Activated CD8-positive, alpha-beta memory T cell treated with anti-CD3 and anti-CD28 coated beads, Interleukin-2, amount 10 ng/mL, durations not matched to agents 7 days and 5 days (primary cell): ENCODE measurements around the gene UBR3. TPM values are rescaled to one million over a fixed set of nuclear protein-coding genes. Genes with fewer than 3 reads are reported as not detected.
"Not testable (repeated sequence)": the region's sequence is repeated elsewhere in the genome, so short reads cannot be mapped to it uniquely, and the experiment has no call there.

Experiments
- ATAC-seq: fragments of 150-1000 bp; cut with Tn5 transposase; one replicate; pipeline ENCODE4 v1.10.0; 2021; ENCODE audit warnings: moderate library complexity
- CTCF ChIA-PET: fragments of 350-600 bp; sonication (Branson Sonifier 250); formaldehyde crosslinking; loops from one replicate; lab custom pipeline; 2021; ENCODE audit warnings: antibody characterized with exemption; lab: Charles Lee
- DNase-seq: peaks from one replicate; pipeline ENCODE4 v3.0.0-alpha.2; 2020
- H3K27ac Mint-ChIP-seq: one replicate; pipeline ENCODE4 v1.8.0; 2021; ENCODE audit warnings: mild to moderate bottlenecking, mixed read lengths
- H3K27me3 Mint-ChIP-seq: one replicate; pipeline ENCODE4 v1.8.0; 2021; ENCODE audit warnings: mixed read lengths
- H3K36me3 Mint-ChIP-seq: one replicate; pipeline ENCODE4 v1.8.0; 2021; ENCODE audit warnings: mild to moderate bottlenecking, mixed read lengths
- H3K4me1 Mint-ChIP-seq: one replicate; pipeline ENCODE4 v1.8.0; 2021; ENCODE audit warnings: mixed read lengths
- H3K4me3 Mint-ChIP-seq: one replicate; pipeline ENCODE4 v1.8.0; 2021; ENCODE audit warnings: mild to moderate bottlenecking, moderate library complexity, mixed read lengths
- H3K9me3 Mint-ChIP-seq: one replicate; pipeline ENCODE4 v1.8.0; 2022; ENCODE audit warnings: low read depth, mixed read lengths
- total RNA-seq, 2 experiments: library from RNA; stranded (reverse); gene quantifications; one replicate each; pipeline ENCODE4 v1.2.3, GENCODE V29; 2021

Gene UBR3
- total RNA-seq, 2 experiments from 2014 or later, result 21.3 to 23.2 TPM

GRCh38 chr2:169862816-169863215 lies 35.6 kb downstream of the UBR3 start:
- CTCF ChIA-PET, result interaction anchor here (0.9 kb wide), 1 partner anchor 34 kb away, joined by 4 read pairs; no protein-coding TSS in a partner anchor
- H3K27me3 Mint-ChIP-seq, result no peaks in the 10 kb centered on the region
- H3K4me3 Mint-ChIP-seq, result no peak overlapping the region
- H3K27ac Mint-ChIP-seq, result no peak overlapping the region
- DNase-seq, result no peak
- H3K36me3 Mint-ChIP-seq, result peaks cover 12% of the 10 kb centered on the region
- no peaks in the 10 kb centered on the region for H3K9me3 Mint-ChIP-seq
- H3K4me1 Mint-ChIP-seq, result no peaks in the 10 kb centered on the region
- ATAC-seq, result no peak

- CTCF ChIA-PET, result no interaction called here
Measured at GRCh38 chr2:169865492-169865891, 38.2 kb downstream of the UBR3 start.

DNA sequence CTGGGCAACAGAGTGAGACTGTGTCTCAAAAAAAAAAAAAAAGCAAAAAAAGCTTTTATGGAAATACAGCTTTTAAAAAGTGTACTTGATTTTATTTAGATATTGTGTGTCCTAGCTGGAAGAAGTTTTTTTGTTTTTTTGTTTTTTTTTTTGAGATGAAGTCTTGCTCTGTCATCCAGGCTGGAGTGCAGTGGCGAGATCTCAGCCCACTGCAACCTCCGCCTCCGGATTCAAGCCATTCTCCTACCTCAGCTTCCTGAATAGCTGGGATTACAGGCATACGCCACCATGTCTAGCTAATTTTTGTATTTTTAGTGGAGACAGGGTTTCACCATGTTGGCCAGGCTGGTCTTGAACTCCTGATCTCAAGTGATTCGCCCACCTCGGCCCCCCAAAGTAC lies 39.0 kb downstream of the UBR3 start:
- not testable (repeated sequence) for H3K27ac Mint-ChIP-seq, H3K4me1 Mint-ChIP-seq, ATAC-seq, H3K36me3 Mint-ChIP-seq, H3K27me3 Mint-ChIP-seq, H3K4me3 Mint-ChIP-seq, H3K9me3 Mint-ChIP-seq, DNase-seq
- CTCF ChIA-PET, result interaction anchor here (0.7 kb wide), 1 partner anchor 168 kb away, joined by 3 read pairs; no protein-coding TSS in a partner anchor

More at GRCh38 chr2:169865492-169865891, 38.2 kb downstream of the UBR3 start:
- no peak for ATAC-seq
- no peaks in the 10 kb centered on the region for H3K27me3 Mint-ChIP-seq
- H3K36me3 Mint-ChIP-seq, result peaks cover 11% of the 10 kb centered on the region
- DNase-seq, result no peak
- no peak overlapping the region for H3K27ac Mint-ChIP-seq
- no peaks in the 10 kb centered on the region for H3K9me3 Mint-ChIP-seq
- H3K4me1 Mint-ChIP-seq, result no peaks in the 10 kb centered on the region
- no peak overlapping the region for H3K4me3 Mint-ChIP-seq

DNA sequence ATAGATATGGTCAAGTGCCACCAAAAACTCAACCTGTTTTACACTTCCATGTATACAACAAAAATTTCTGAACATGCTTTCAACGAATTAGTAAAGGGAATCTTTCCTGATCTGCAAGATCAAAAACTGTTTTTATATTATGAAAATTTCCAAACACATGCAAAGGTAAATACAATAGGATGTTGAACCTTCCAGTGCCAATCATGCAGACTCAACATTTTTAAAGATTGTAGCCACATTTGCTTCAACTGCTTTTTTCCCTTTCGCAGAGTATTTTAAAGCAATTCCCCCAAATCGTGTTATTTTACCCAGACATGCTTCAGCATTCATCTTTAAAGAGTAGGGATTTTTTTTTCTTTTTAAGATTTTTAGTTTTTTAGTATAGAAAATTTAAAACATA lies 40.3 kb downstream of the UBR3 start:
- peaks cover 7% of the 10 kb centered on the region for H3K36me3 Mint-ChIP-seq
- no peaks in the 10 kb centered on the region for H3K27me3 Mint-ChIP-seq
- no peaks in the 10 kb centered on the region for H3K4me1 Mint-ChIP-seq
- ATAC-seq (no peak), DNase-seq (no peak)
- no peaks in the 10 kb centered on the region for H3K9me3 Mint-ChIP-seq
- CTCF ChIA-PET, result no interaction called here
- H3K27ac Mint-ChIP-seq, result no peak overlapping the region
- H3K4me3 Mint-ChIP-seq, result no peak overlapping the region

- DNase-seq (no peak), ATAC-seq (no peak)
- peaks cover 2% of the 10 kb centered on the region for H3K36me3 Mint-ChIP-seq
- CTCF ChIA-PET, result no interaction called here
- no peak overlapping the region for H3K27ac Mint-ChIP-seq
- H3K27me3 Mint-ChIP-seq, result no peaks in the 10 kb centered on the region
- H3K4me1 Mint-ChIP-seq, result no peaks in the 10 kb centered on the region
- no peaks in the 10 kb centered on the region for H3K9me3 Mint-ChIP-seq
- no peak overlapping the region for H3K4me3 Mint-ChIP-seq
Measured at GRCh38 chr2:169868951-169869350, 41.7 kb downstream of the UBR3 start.

- not testable (repeated sequence) for H3K27ac Mint-ChIP-seq
Measured at GRCh38 chr2:169871369-169871768, 44.1 kb downstream of the UBR3 start.

GRCh38 chr2:169871994-169872393 lies 44.7 kb downstream of the UBR3 start:
- H3K27me3 Mint-ChIP-seq, result no peaks in the 10 kb centered on the region

More at GRCh38 chr2:169871369-169871768, 44.1 kb downstream of the UBR3 start:
- H3K27me3 Mint-ChIP-seq, H3K9me3 Mint-ChIP-seq, H3K4me3 Mint-ChIP-seq, H3K36me3 Mint-ChIP-seq, H3K4me1 Mint-ChIP-seq, DNase-seq, ATAC-seq: not testable (repeated sequence)
- CTCF ChIA-PET, result interaction anchor here (1.2 kb wide), 1 partner anchor 50 kb away, joined by 3 read pairs; no protein-coding TSS in a partner anchor

DNA sequence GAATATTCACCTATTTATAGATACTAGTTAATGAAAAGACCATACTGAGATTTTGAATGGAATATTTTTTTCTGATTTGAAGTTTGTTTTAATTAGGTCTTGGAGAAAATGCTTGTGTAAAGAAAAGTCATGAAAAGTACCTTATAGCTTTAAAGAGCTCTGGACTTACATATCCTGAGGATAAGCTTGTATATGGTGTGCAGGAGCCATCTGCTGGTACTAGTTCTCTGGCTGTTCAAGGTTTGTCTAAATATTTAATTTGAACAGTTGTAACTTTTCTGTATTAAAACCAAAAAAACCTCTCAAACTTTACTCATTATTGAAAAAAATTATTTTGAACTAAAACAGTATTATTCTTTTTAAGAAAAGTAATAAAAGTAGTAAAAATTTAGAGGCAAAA lies 50.1 kb downstream of the UBR3 start:
- Mint-ChIP-seq H3K27ac (no peak overlapping the region), H3K9me3 (no peaks in the 10 kb centered on the region), H3K36me3 (peaks cover 4% of the 10 kb centered on the region), H3K4me1 (peaks cover 2% of the 10 kb centered on the region), H3K27me3 (no peaks in the 10 kb centered on the region), H3K4me3 (no peak overlapping the region)
- ATAC-seq (no peak), DNase-seq (no peak)
- CTCF ChIA-PET, result interaction anchor here (0.8 to 1.7 kb wide), 4 partner anchors 11 to 53 kb away, joined by 3 to 7 read pairs (median 7); partner anchors contain the start of genes METTL5 and UBR3

More at GRCh38 chr2:169871994-169872393, 44.7 kb downstream of the UBR3 start:
- Mint-ChIP-seq H3K9me3 (no peaks in the 10 kb centered on the region), H3K27ac (no peak overlapping the region), H3K4me3 (no peak overlapping the region), H3K4me1 (peaks cover 2% of the 10 kb centered on the region), H3K36me3 (peaks cover 6% of the 10 kb centered on the region)
- CTCF ChIA-PET, result interaction anchor here (1.2 kb wide), 1 partner anchor 51 kb away, joined by 3 read pairs; no protein-coding TSS in a partner anchor
- ATAC-seq, result no peak
- no peak for DNase-seq

DNA sequence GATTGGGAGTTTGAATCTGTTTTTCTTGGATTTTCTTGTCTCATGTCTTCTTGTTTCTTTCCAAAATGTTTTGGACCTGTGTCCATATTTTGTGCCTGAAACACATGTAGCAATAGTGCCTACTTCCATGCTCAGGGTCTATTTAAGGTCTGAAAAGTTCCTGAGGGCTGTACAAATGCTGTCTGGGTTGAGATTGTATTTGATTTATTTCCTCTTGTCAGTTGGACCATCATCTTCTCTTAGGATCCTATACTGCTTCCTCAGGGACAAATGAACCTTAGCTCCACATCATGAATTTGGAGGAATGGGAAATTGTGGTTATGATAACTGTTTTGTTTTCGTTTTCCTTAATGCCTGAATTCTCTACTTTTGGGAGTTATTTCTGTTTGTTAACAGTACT lies 59.9 kb downstream of the UBR3 start:
- Mint-ChIP-seq H3K27ac (no peak overlapping the region), H3K27me3 (no peaks in the 10 kb centered on the region), H3K4me1 (no peaks in the 10 kb centered on the region), H3K4me3 (no peak overlapping the region), H3K9me3 (no peaks in the 10 kb centered on the region), H3K36me3 (no peaks in the 10 kb centered on the region)
- CTCF ChIA-PET, result interaction anchor here (1.0 kb wide), 1 partner anchor 21 kb away, joined by 4 read pairs; no protein-coding TSS in a partner anchor
- ATAC-seq, result no peak
- DNase-seq, result no peak

DNA sequence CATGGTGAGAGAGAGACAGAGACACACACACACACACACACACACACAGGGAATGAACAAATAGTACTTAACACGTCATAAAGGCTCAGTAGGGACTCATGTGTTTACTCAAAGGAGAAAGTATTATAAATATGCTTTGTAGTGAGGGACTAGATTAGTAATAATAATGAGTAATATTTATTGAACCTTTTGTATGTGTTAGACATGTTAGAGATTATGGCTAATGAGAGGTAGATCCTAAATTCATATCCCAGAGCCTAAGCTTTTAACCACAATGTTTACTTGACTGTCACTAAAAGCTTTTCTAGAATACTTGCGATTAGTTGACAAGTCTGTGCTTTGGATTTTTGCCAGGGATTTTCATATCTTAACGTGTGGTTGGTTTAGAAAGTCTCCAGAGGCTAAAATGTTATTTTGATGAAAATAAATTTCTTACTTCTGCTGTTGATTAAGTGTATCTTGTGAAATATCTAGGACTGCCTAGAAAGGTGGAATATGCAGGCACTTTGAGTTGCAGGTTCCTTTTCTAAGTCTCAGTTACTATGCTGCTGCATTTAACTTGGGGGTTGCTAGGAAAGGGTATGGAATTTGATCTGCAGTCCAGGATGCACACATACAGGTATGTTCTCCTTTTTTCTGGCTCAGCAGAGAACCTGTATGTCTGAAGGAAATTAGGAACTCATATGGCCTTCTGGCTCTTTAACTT lies 64.5 kb downstream of the UBR3 start:
- CTCF ChIA-PET, result interaction anchor here (1.6 kb wide), 1 partner anchor 15 kb away, joined by 3 read pairs; no protein-coding TSS in a partner anchor
- H3K27me3 Mint-ChIP-seq, result no peaks in the 10 kb centered on the region
- no peaks in the 10 kb centered on the region for H3K9me3 Mint-ChIP-seq
- DNase-seq (no peak), ATAC-seq (no peak)
- no peak overlapping the region for H3K27ac Mint-ChIP-seq
- no peak overlapping the region for H3K4me3 Mint-ChIP-seq
- H3K36me3 Mint-ChIP-seq, result peaks cover 4% of the 10 kb centered on the region
- no peaks in the 10 kb centered on the region for H3K4me1 Mint-ChIP-seq

- ATAC-seq (no peak), DNase-seq (no peak)
- Mint-ChIP-seq H3K4me3 (no peak overlapping the region), H3K4me1 (no peaks in the 10 kb centered on the region), H3K27ac (no peak overlapping the region), H3K27me3 (no peaks in the 10 kb centered on the region), H3K9me3 (no peaks in the 10 kb centered on the region), H3K36me3 (peaks cover 4% of the 10 kb centered on the region)
- CTCF ChIA-PET, result interaction anchor here (0.6 to 1.4 kb wide), 2 partner anchors 14 to 313 kb away, joined by 3 to 4 read pairs; no protein-coding TSS in a partner anchor
Measured at GRCh38 chr2:169892951-169893350, 65.7 kb downstream of the UBR3 start.

- CTCF ChIA-PET, result interaction anchor here (1.6 kb wide), 1 partner anchor 12 kb away, joined by 4 read pairs; no protein-coding TSS in a partner anchor
- peaks cover 4% of the 10 kb centered on the region for H3K4me1 Mint-ChIP-seq
- no peak overlapping the region for H3K27ac Mint-ChIP-seq
Measured at GRCh38 chr2:169895294-169895985, 68.2 kb downstream of the UBR3 start.

DNA sequence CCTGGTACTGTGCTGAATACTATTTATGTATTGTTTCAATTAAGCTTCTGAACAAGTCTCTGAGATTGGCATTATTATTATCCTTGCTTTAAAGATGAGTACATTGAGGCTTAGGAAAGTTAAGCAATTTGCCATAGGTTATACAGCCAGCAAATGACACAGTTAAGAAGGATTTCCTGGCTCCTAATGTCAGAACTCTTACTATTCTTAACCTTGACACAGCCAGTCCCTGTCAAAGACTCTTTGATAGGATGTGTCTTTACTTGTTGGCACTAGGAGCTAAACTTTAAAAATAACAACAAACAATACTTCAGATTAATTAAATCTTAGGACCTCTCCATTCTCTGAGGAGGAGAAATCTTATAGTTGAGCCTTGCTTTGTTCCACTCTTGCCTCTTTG lies 70.6 kb downstream of the UBR3 start:
- Mint-ChIP-seq H3K36me3 (peaks cover 18% of the 10 kb centered on the region), H3K27ac (no peak overlapping the region), H3K4me1 (peaks cover 4% of the 10 kb centered on the region), H3K27me3 (no peaks in the 10 kb centered on the region), H3K9me3 (no peaks in the 10 kb centered on the region), H3K4me3 (no peak overlapping the region)
- no peak for DNase-seq
- ATAC-seq, result no peak
- CTCF ChIA-PET, result no interaction called here

More at GRCh38 chr2:169895294-169895985, 68.2 kb downstream of the UBR3 start:
- DNase-seq, result no peak
- Mint-ChIP-seq H3K9me3 (no peaks in the 10 kb centered on the region), H3K4me3 (no peak overlapping the region), H3K27me3 (no peaks in the 10 kb centered on the region), H3K36me3 (peaks cover 11% of the 10 kb centered on the region)
- no peak for ATAC-seq
